ENCODE data around the gene NUMBL. TPM values are rescaled to one million over a fixed set of nuclear protein-coding genes. Genes with fewer than 3 reads are reported as not detected.

The NUMBL gene
- total and polyA plus RNA-seq, 2 of the 13 experiments (the other 11 are each of a cell fraction or from before 2014, with no cell fraction given): 0.49 to 2.3 TPM

DNA sequence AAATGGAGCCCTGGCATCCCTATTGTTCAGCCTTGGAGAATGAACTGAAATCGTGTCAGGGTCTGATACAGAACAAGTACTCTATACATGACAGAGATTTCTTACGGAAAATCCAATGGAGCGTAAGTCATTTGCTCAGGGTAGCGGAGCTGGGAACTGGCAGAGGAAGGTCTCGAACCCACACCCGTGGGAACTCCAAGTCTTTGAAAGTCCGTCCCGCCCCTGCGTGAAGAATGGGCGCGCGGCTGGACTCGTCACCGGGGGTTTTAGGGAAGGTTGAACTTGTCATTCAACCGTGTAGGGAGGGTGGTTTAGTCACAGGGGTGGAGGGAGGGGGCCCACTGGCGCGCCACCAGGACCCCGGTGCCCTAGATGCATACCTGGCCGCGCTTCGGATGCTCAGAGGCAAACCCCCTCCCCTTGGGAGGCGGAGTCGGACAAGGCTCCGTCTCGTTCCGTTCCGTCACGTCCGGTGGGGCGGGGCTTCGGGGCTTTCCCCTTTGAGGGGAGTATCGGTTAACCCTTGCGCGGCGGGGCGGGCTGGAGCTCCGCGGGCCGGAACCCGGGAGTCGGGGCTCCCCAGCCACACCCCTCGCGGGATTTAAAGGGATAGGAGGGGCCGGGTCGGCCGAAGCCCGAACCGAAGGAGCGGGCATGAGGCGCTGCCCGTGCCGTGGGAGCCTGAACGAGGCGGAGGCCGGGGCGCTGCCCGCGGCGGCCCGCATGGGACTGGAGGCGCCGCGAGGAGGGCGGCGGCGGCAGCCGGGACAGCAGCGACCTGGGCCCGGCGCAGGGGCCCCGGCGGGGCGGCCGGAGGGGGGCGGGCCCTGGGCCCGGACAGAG lies 26.3 kb upstream of the NUMBL start, which contains the start of the genes COQ8B and ITPKC (continued):
- TF ChIP-seq REST (IDR thresholded peaks at IDR 0.05; ENCODE audit: borderline replicate concordance in 1 of 2, low read depth in 1 of 2, low read length in 2 of 2) (no peak), NONO (IDR thresholded peaks at IDR 0.05) (no peak), NONO (CRISPR knock-in tag; conservative IDR thresholded peaks at IDR 0.05) (peak; percentile 58; the same call in 1 of the 2 replicates), ZNF574 (CRISPR knock-in tag; IDR thresholded peaks at IDR 0.05) (peak; percentile 70), ZNF235 (CRISPR knock-in tag; IDR thresholded peaks at IDR 0.05; ENCODE audit: borderline replicate concordance) (0 out of 2 replicates have a peak, but pooled peaks have one; percentile 55), POGK (CRISPR knock-in tag; conservative IDR thresholded peaks at IDR 0.05) (peak; percentile 13; the same call in 1 of the 2 replicates), ZNF577 (CRISPR knock-in tag; IDR thresholded peaks at IDR 0.05; ENCODE audit: borderline replicate concordance, low read depth) (no peak)
- TF ChIP-seq, protein P1, sequence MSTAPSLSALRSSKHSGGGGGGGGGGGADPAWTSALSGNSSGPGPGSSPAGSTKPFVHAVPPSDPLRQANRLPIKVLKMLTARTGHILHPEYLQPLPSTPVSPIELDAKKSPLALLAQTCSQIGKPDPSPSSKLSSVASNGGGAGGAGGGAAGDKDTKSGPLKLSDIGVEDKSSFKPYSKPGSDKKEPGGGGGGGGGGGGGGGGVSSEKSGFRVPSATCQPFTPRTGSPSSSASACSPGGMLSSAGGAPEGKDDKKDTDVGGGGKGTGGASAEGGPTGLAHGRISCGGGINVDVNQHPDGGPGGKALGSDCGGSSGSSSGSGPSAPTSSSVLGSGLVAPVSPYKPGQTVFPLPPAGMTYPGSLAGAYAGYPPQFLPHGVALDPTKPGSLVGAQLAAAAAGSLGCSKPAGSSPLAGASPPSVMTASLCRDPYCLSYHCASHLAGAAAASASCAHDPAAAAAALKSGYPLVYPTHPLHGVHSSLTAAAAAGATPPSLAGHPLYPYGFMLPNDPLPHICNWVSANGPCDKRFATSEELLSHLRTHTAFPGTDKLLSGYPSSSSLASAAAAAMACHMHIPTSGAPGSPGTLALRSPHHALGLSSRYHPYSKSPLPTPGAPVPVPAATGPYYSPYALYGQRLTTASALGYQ (CRISPR knock-in tag; IDR thresholded peaks at IDR 0.05): no peak
- TF ChIP-seq, protein P2, sequence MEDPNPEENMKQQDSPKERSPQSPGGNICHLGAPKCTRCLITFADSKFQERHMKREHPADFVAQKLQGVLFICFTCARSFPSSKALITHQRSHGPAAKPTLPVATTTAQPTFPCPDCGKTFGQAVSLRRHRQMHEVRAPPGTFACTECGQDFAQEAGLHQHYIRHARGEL (CRISPR knock-in tag; IDR thresholded peaks at IDR 0.05): no peak
- TF ChIP-seq, protein P3, sequence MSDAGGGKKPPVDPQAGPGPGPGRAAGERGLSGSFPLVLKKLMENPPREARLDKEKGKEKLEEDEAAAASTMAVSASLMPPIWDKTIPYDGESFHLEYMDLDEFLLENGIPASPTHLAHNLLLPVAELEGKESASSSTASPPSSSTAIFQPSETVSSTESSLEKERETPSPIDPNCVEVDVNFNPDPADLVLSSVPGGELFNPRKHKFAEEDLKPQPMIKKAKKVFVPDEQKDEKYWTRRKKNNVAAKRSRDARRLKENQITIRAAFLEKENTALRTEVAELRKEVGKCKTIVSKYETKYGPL (CRISPR knock-in tag; IDR thresholded peaks at IDR 0.05): no peak
- TF ChIP-seq, protein P4, sequence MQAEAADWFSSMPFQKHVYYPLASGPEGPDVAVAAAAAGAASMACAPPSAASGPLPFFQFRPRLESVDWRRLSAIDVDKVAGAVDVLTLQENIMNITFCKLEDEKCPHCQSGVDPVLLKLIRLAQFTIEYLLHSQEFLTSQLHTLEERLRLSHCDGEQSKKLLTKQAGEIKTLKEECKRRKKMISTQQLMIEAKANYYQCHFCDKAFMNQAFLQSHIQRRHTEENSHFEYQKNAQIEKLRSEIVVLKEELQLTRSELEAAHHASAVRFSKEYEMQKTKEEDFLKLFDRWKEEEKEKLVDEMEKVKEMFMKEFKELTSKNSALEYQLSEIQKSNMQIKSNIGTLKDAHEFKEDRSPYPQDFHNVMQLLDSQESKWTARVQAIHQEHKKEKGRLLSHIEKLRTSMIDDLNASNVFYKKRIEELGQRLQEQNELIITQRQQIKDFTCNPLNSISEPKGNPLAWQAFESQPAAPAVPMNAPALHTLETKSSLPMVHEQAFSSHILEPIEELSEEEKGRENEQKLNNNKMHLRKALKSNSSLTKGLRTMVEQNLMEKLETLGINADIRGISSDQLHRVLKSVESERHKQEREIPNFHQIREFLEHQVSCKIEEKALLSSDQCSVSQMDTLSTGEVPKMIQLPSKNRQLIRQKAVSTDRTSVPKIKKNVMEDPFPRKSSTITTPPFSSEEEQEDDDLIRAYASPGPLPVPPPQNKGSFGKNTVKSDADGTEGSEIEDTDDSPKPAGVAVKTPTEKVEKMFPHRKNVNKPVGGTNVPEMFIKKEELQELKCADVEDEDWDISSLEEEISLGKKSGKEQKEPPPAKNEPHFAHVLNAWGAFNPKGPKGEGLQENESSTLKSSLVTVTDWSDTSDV (CRISPR knock-in tag; IDR thresholded peaks at IDR 0.05): no peak

Data from HepG2 (cell line).